ENCODE data around the gene PRPF38A.

The PRPF38A gene

DNA sequence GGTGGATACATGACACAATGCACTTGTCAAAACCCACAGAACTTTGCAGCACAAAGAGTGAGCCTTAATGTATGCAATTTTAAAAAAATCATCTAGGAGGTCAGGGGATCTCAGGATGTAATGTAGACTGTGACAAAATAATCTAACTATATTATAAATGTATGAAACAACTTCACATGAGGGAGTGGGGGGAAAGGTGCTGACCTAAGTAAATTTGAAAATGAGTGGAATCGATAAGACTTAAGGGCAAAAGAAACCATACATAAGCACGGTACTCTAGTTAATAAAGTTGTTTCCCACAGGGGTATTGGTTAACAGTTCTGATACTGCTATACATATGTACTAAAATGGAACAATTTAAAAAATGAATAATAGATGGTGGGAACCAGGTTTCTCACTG is 64.7 kb downstream of the PRPF38A start:
- DNase-seq, result no peak

All from DMS 273 treated with DMSO at 0.1 percent for 48 hours (cell line).